Measurements from ENCODE around the gene PIN1. TPM values are rescaled to one million over a fixed set of nuclear protein-coding genes. Genes with fewer than 3 reads are reported as not detected.
A peak's percentile ranks its signal among the peaks of the same experiment; 100 is the strongest.

The PIN1 gene
- total and polyA plus RNA-seq, 2 of the 8 experiments (the other 6 are each of a cell fraction or from before 2014, with no cell fraction given): 78.3 to 90.8 TPM

- TF ChIP-seq SP2 (IDR thresholded peaks at IDR 0.05; ENCODE audit: low read length) (no peak), USF2 (IDR thresholded peaks at IDR 0.05; ENCODE audit: low read length) (no peak), SP4 (IDR thresholded peaks at IDR 0.05; ENCODE audit: low read length) (no peak; the same call in 1 of the 2 replicates), ZNF274 (IDR thresholded peaks at IDR 0.05; ENCODE audit: borderline replicate concordance, extremely low read depth, low read length) (no peak), KDM4A (IDR thresholded peaks at IDR 0.05; ENCODE audit: low read depth, low read length, severe bottlenecking) (no peak), TEAD4 (IDR thresholded peaks at IDR 0.05; ENCODE audit: low read depth, low read length) (no peak), SIN3A (conservative IDR thresholded peaks at IDR 0.05 in 1 of 2, IDR thresholded peaks at IDR 0.05 in 1 of 2; ENCODE audit: low read depth in 1 of 2, low read length in 2 of 2) (peak; percentile 54 to 88; a peak in 2 of 4 replicates), SRF (IDR thresholded peaks at IDR 0.05; ENCODE audit: low read depth, low read length) (no peak), RBBP5 (IDR thresholded peaks at IDR 0.05; ENCODE audit: borderline replicate concordance, low read depth, low read length) (peak; percentile 38; the same call in 1 of the 2 replicates), CEBPB (IDR thresholded peaks at IDR 0.05; ENCODE audit: low read depth, low read length) (no peak), ATF2 (IDR thresholded peaks at IDR 0.05; ENCODE audit: low read length) (no peak), SIX5 (IDR thresholded peaks at IDR 0.05; ENCODE audit: low read depth, low read length) (no peak), MAFK (IDR thresholded peaks at IDR 0.05; ENCODE audit: low read depth, low read length) (no peak), ATF3 (IDR thresholded peaks at IDR 0.05; ENCODE audit: insufficient read depth, low read depth, low read length) (no peak), POLR2AphosphoS5 (IDR thresholded peaks at IDR 0.05; ENCODE audit: low read depth, low read length) (peak; percentile 84), SIRT6 (IDR thresholded peaks at IDR 0.05; ENCODE audit: low read length) (no peak), SUZ12 (IDR thresholded peaks at IDR 0.05; ENCODE audit: low read length) (no peak), NRF1 (IDR thresholded peaks at IDR 0.05; ENCODE audit: low read depth, low read length) (no peak), POU5F1 (IDR thresholded peaks at IDR 0.05; ENCODE audit: low read depth, low read length) (no peak)
Observed at GRCh38 chr19:9818734-9819595, 16.2 kb upstream of the PIN1 start, which contains the start of gene FBXL12 (continued).
